Cardiac muscle cell (in vitro differentiated cells and primary cell): ENCODE measurements around the gene TSPAN9. TPM values are rescaled to one million over a fixed set of nuclear protein-coding genes. Genes with fewer than 3 reads are reported as not detected.

Experiments
- DNase-seq, 2 donors: peaks; one replicate each; pipeline versions ENCODE4 v3.0.0 to v3.0.0-alpha.2; 2010 to 2017; ENCODE audit warnings: low read depth in 1 of 2, low spot score in 1 of 2
- H3K27ac ChIP-seq: fragments of 200-600 bp; sonication (generic); 2 replicates; pipeline ENCODE4 v1.5.1; 2016
- H3K27me3 ChIP-seq: fragments of 200-600 bp; sonication (generic); 2 replicates; pipeline ENCODE4 v1.6.0; 2016; ENCODE audit warnings: control low read depth
- H3K36me3 ChIP-seq: fragments of 200-600 bp; sonication (generic); 2 replicates; pipeline ENCODE4 v1.5.1; 2016; ENCODE audit warnings: control low read depth
- H3K4me1 ChIP-seq: fragments of 200-600 bp; sonication (generic); 2 replicates; pipeline ENCODE4 v1.8.1; 2017; ENCODE audit warnings: low read depth, mild to moderate bottlenecking, mixed run types
- H3K4me3 ChIP-seq: fragments of 200-600 bp; sonication (generic); 2 replicates; pipeline ENCODE4 v1.5.1; 2016; ENCODE audit warnings: mild to moderate bottlenecking
- H3K9me3 ChIP-seq: fragments of 200-600 bp; sonication (generic); 2 replicates; pipeline ENCODE4 v1.5.1; 2017; ENCODE audit warnings: low read depth, mild to moderate bottlenecking, control low read depth
- CTCF ChIP-seq: IDR thresholded peaks from 2 replicates; pipeline ENCODE4 v1.5.1; 2012; ENCODE audit warnings: low read depth, mild to moderate bottlenecking, low read length
- polyA plus RNA-seq: library from polyadenylated mRNA; unstranded; fragments of >200 nt; fragmentation: Nextera tagmentation; extraction: Ambion mirVana; gene quantifications from 2 replicates; pipeline ENCODE4 v1.2.1, GENCODE V29; 2016
- total RNA-seq: library from RNA; depleted of rRNA; stranded (reverse); fragments of >200 nt; gene quantifications from 2 replicates; pipeline ENCODE4 v1.2.3, GENCODE V29; 2016

TSPAN9 gene
- total and polyA plus RNA-seq, 2 experiments from 2014 or later: 13.3 to 199 TPM

- Histone ChIP-seq H3K36me3 (peaks cover 4% of the 10 kb centered on the region), H3K27ac (no peak overlapping the region), H3K9me3 (no peaks in the 10 kb centered on the region), H3K4me1 (peaks cover 14% of the 10 kb centered on the region), H3K4me3 (no peak overlapping the region), H3K27me3 (no peaks in the 10 kb centered on the region)
- no peak for DNase-seq
- no peak for TF ChIP-seq CTCF
Observed at GRCh38 chr12:3278681-3279414, 201.7 kb downstream of the TSPAN9 start.

GRCh38 chr12:3279415-3279780, 202.2 kb downstream of the TSPAN9 start:
- TF ChIP-seq CTCF: no peak
- no peaks in the 10 kb centered on the region for H3K9me3 ChIP-seq
- H3K4me1 ChIP-seq: peaks cover 14% of the 10 kb centered on the region
- H3K4me3 ChIP-seq: no peak overlapping the region
- H3K27me3 ChIP-seq: no peaks in the 10 kb centered on the region
- no peak overlapping the region for H3K27ac ChIP-seq
- DNase-seq: no peak
- H3K36me3 ChIP-seq: peaks cover 4% of the 10 kb centered on the region

- Histone ChIP-seq H3K4me3 (no peak overlapping the region), H3K27ac (no peak overlapping the region), H3K9me3 (no peaks in the 10 kb centered on the region), H3K4me1 (peaks cover 14% of the 10 kb centered on the region), H3K27me3 (no peaks in the 10 kb centered on the region), H3K36me3 (peaks cover 4% of the 10 kb centered on the region)
- no peak for TF ChIP-seq CTCF
- DNase-seq: no peak
Observed at GRCh38 chr12:3279832-3280231, 202.7 kb downstream of the TSPAN9 start.

GRCh38 chr12:3280967-3281366, 203.8 kb downstream of the TSPAN9 start:
- Histone ChIP-seq H3K27ac (peak overlapping the region; percentile 84), H3K27me3 (no peaks in the 10 kb centered on the region), H3K36me3 (peaks cover 4% of the 10 kb centered on the region), H3K4me3 (no peak overlapping the region), H3K4me1 (peaks cover 14% of the 10 kb centered on the region), H3K9me3 (no peaks in the 10 kb centered on the region)
- TF ChIP-seq CTCF: no peak
- no peak for DNase-seq

- DNase-seq: peak; percentile 27 to 94
- Histone ChIP-seq H3K4me1 (peaks cover 14% of the 10 kb centered on the region), H3K9me3 (no peaks in the 10 kb centered on the region), H3K27me3 (no peaks in the 10 kb centered on the region), H3K4me3 (no peak overlapping the region), H3K27ac (peak overlapping the region; percentile 84), H3K36me3 (peaks cover 4% of the 10 kb centered on the region)
- no peak for TF ChIP-seq CTCF
Observed at GRCh38 chr12:3281588-3282383, 204.6 kb downstream of the TSPAN9 start.
